Measurements from ENCODE around the gene MEN1. TPM values are rescaled to one million over a fixed set of nuclear protein-coding genes. Genes with fewer than 3 reads are reported as not detected.

The MEN1 gene
- total RNA-seq, 1 donor from 2014 or later: 26.4 TPM

Other genes with a start within 250 kb of the MEN1 start
- not detected in 2 replicates for gene SLC22A12, start 219.3 kb downstream of the MEN1 start, total RNA-seq
- not detected in 2 replicates for gene NRXN2, start 87.4 kb downstream of the MEN1 start, total RNA-seq
- 0.34 and 1.3 TPM in 2 replicates for gene RASGRP2, start 66.4 kb downstream of the MEN1 start, total RNA-seq
- not detected in 2 replicates for gene PYGM, start 50.6 kb downstream of the MEN1 start, total RNA-seq
- gene SF1, start 32.0 kb downstream of the MEN1 start, total RNA-seq: 213 and 277 TPM in 2 replicates
- gene MAP4K2, start 7.3 kb downstream of the MEN1 start, total RNA-seq: 39.6 and 49.6 TPM in 2 replicates
- gene CDC42BPG, start 34.1 kb upstream of the MEN1 start, total RNA-seq: 0.44 and 0.64 TPM in 2 replicates
- 142 and 158 TPM in 2 replicates for gene EHD1, start 68.1 kb upstream of the MEN1 start, total RNA-seq
- gene ATG2A, start 106.7 kb upstream of the MEN1 start, total RNA-seq: 27.6 and 34.5 TPM in 2 replicates
- gene PPP2R5B, start 114.1 kb upstream of the MEN1 start, total RNA-seq: 27.2 and 47.9 TPM in 2 replicates
- gene GPHA2, start 125.3 kb upstream of the MEN1 start, total RNA-seq: not detected in 2 replicates
- 0.68 TPM in 1 of 2 replicates, not detected in the other for gene MAJIN, start 161.6 kb upstream of the MEN1 start, total RNA-seq
- gene BATF2, start 186.4 kb upstream of the MEN1 start, total RNA-seq: 1.3 and 2.7 TPM in 2 replicates
- gene ARL2, start 203.6 kb upstream of the MEN1 start, total RNA-seq: 191 and 202 TPM in 2 replicates
- 12.4 and 12.6 TPM in 2 replicates for gene SNX15, start 216.9 kb upstream of the MEN1 start, total RNA-seq
- 16.8 and 17.8 TPM in 2 replicates for gene SAC3D1, start 230.7 kb upstream of the MEN1 start, total RNA-seq
- 2.8 and 5.5 TPM in 2 replicates for gene NAALADL1, start 248.0 kb upstream of the MEN1 start, total RNA-seq